CD14-positive monocyte (primary cell): ENCODE data around the gene TMEM60. TPM values are rescaled to one million over a fixed set of nuclear protein-coding genes. Genes with fewer than 3 reads are reported as not detected.

ENCODE experiments used
- DNase-seq, 3 donors: peaks; one replicate each; pipeline ENCODE4 v3.0.0-alpha.2; 2011 to 2022
- H2AFZ ChIP-seq: 2 replicates; pipeline ENCODE4 v1.6.0; 2012; ENCODE audit warnings: mild to moderate bottlenecking, low read depth, low read length, inconsistent platforms; ENCODE audit not compliant: insufficient read depth, poor library complexity, severe bottlenecking
- H3K27ac ChIP-seq, 2 donors: 1 replicate in 1 of 2; 2 replicates in 1 of 2; pipeline ENCODE4 v1.5.1; 2012 to 2013; ENCODE audit warnings: low read length in 2 of 2, control low read depth in 1 of 2, inconsistent platforms in 1 of 2, low read depth in 1 of 2, mild to moderate bottlenecking in 1 of 2
- H3K27me3 ChIP-seq, 2 donors: one replicate each; pipeline versions ENCODE4 v1.6.0 to v1.6.1; 2011 to 2013; ENCODE audit warnings: low read length in 2 of 2; ENCODE audit not compliant: control insufficient read depth in 2 of 2, insufficient read depth in 2 of 2
- H3K36me3 ChIP-seq, 2 donors: replicated peaks in 1 of 2; 1 replicate in 1 of 2; 2 replicates in 1 of 2; pipeline versions ENCODE4 v1.5.1 to v1.6.1; 2012 to 2013; ENCODE audit warnings: low read length in 2 of 2, control low read depth in 1 of 2, inconsistent platforms in 1 of 2, mild to moderate bottlenecking in 1 of 2; ENCODE audit not compliant: insufficient read depth in 2 of 2, control insufficient read depth in 1 of 2
- H3K4me1 ChIP-seq, 2 donors: 1 replicate in 1 of 2; 2 replicates in 1 of 2; pipeline versions ENCODE4 v1.5.1 to v1.6.1; 2012 to 2013; ENCODE audit warnings: low read length in 2 of 2, control low read depth in 1 of 2, inconsistent platforms in 1 of 2, mild to moderate bottlenecking in 1 of 2, moderate library complexity in 1 of 2; ENCODE audit not compliant: insufficient read depth in 2 of 2, control insufficient read depth in 1 of 2
- H3K4me2 ChIP-seq: replicated peaks from 2 replicates; pipeline ENCODE3; 2012; ENCODE audit warnings: low read length, moderate library complexity, mild to moderate bottlenecking; ENCODE audit not compliant: poor library complexity, severe bottlenecking; ENCODE audit errors: extremely low read depth
- H3K4me3 ChIP-seq, 3 experiments: fragments of 200-600 bp in 1 of 3; sonication (generic) in 1 of 3; replicated peaks in 1 of 3; 1 replicate in 2 of 3; 2 replicates in 1 of 3; pipeline ENCODE4 v1.5.1; 2011 to 2013; ENCODE audit warnings: low read length in 3 of 3, mild to moderate bottlenecking in 3 of 3, control low read depth in 2 of 3, low read depth in 2 of 3, inconsistent platforms in 1 of 3, moderate library complexity in 1 of 3
- H3K79me2 ChIP-seq: 2 replicates; pipeline ENCODE4 v1.6.0; 2012; ENCODE audit warnings: mild to moderate bottlenecking, control low read depth, inconsistent platforms, low read length, moderate library complexity; ENCODE audit not compliant: insufficient read depth
- H3K9ac ChIP-seq: 2 replicates; pipeline ENCODE4 v1.6.0; 2017; ENCODE audit warnings: low read length, mild to moderate bottlenecking; ENCODE audit not compliant: insufficient read depth, poor library complexity, severe bottlenecking
- H3K9me3 ChIP-seq, 2 donors: replicated peaks in 1 of 2; 1 replicate in 1 of 2; 2 replicates in 1 of 2; pipeline versions ENCODE4 v1.5.1 to v1.6.1; 2012 to 2013; ENCODE audit warnings: low read length in 2 of 2, control low read depth in 1 of 2; ENCODE audit not compliant: control insufficient read depth in 1 of 2, insufficient read depth in 1 of 2
- H4K20me1 ChIP-seq: 2 replicates; pipeline ENCODE4 v1.6.0; 2012; ENCODE audit warnings: mild to moderate bottlenecking, low read length, control low read depth, moderate library complexity; ENCODE audit not compliant: insufficient read depth
- H3K27ac Mint-ChIP-seq, 7 donors: one replicate each; pipeline ENCODE4 v1.8.0; 2020; ENCODE audit warnings: mild to moderate bottlenecking in 7 of 7, mixed read lengths in 7 of 7, moderate library complexity in 6 of 7, inconsistent platforms in 2 of 7
- H3K27me3 Mint-ChIP-seq, 3 donors: one replicate each; pipeline ENCODE4 v1.8.0; 2021 to 2022; ENCODE audit warnings: low read depth in 3 of 3, mild to moderate bottlenecking in 3 of 3, mixed read lengths in 3 of 3, moderate library complexity in 3 of 3, inconsistent platforms in 1 of 3
- H3K36me3 Mint-ChIP-seq, 2 donors: one replicate each; pipeline ENCODE4 v1.8.0; 2020; ENCODE audit warnings: mixed read lengths in 2 of 2, inconsistent platforms in 1 of 2, mild to moderate bottlenecking in 1 of 2
- H3K4me1 Mint-ChIP-seq: one replicate; pipeline ENCODE4 v1.8.0; 2020; ENCODE audit warnings: mild to moderate bottlenecking, mixed read lengths
- H3K4me3 Mint-ChIP-seq, 2 donors: one replicate each; pipeline ENCODE4 v1.8.0; 2020; ENCODE audit warnings: mild to moderate bottlenecking in 2 of 2, mixed read lengths in 2 of 2, moderate library complexity in 1 of 2
- H3K9me3 Mint-ChIP-seq, 7 donors: one replicate each; pipeline ENCODE4 v1.8.0; 2020 to 2022; ENCODE audit warnings: mixed read lengths in 7 of 7, mild to moderate bottlenecking in 6 of 7, moderate library complexity in 6 of 7, inconsistent platforms in 2 of 7
- WGBS: methylation state at CpG from one replicate; pipeline ENCODE4 v1.1.5; 2013; ENCODE audit warnings: missing lambda C conversion rate; ENCODE audit not compliant: insufficient coverage; 5-methylcytosine and 5-hydroxymethylcytosine counted together
- intact Hi-C, 2 donors: fragments of 100-400 bp; cut with micrococcal nuclease; formaldehyde crosslinking; loops; one replicate each; pipeline versions ENCODE4 v1.15.0 to v1.15.1; 2023
- polyA plus RNA-seq, 3 donors: library from polyadenylated mRNA; depleted of rRNA in 1 of 3; unstranded in 2 of 3; stranded (reverse) in 1 of 3; fragments of 300-500 nt in 2 of 3; fragments of >200 nt in 1 of 3; fragmentation: Illumina TruSeq in 2 of 3; gene quantifications; 1 replicate in 2 of 3; 2 replicates in 1 of 3; pipeline ENCODE4 v1.2.3, GENCODE V29; 2012 to 2021
- TF ChIP-seq, protein P1 (sequence below): fragments of 200-600 bp; IDR thresholded peaks from one replicate; pipeline ENCODE4 v1.8.0; 2022; ENCODE audit warnings: antibody characterized with exemption, mild to moderate bottlenecking

TMEM60 gene
- polyA plus RNA-seq, 3 donors: 5.5 to 27.6 (median 25.6) TPM

DNA sequence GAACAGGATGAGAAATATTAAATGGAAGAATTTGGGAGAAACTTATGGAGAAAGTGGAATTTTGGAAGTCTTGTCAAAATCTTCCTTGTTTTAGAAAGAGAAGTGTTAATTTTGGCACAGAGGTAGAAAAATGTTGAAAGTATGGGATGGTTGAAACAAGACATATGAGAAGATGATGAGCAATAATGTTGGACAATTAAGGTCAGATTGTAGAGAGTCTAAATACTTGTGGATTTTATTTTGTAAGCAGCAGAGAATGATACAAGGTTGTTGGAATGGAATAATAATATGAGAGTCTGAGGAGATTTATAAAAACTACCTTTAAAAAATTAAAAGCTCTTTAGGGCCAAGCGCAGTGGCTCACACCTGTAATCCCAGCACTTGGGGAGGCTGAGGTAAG lies 34.9 kb upstream of the TMEM60 start:
- Histone ChIP-seq H3K79me2 (peaks cover 66% of the 10 kb centered on the region), H3K4me1 (peaks cover 12 to 14% of the 10 kb centered on the region in 2 donors), H3K36me3 (no peaks in the 10 kb centered on the region), H4K20me1 (peaks cover 6% of the 10 kb centered on the region), H3K9me3 (no peaks in the 10 kb centered on the region), H2AFZ (no peak overlapping the region), H3K4me2 (no peak overlapping the region), H3K27ac (no peak overlapping the region), H3K27me3 (no peaks in the 10 kb centered on the region), H3K9ac (no peak overlapping the region), H3K4me3 (no peak overlapping the region)
- Mint-ChIP-seq H3K36me3 (peaks cover 4 to 7% of the 10 kb centered on the region in 2 donors), H3K4me1 (peaks cover 20% of the 10 kb centered on the region), H3K9me3 (peaks cover 0 to 5% (median 0%) of the 10 kb centered on the region in 7 donors), H3K27ac (peak overlapping the region in 1 of 7 donors; percentile 18), H3K4me3 (no peak overlapping the region), H3K27me3 (no peaks in the 10 kb centered on the region)
- TF ChIP-seq, protein P1, sequence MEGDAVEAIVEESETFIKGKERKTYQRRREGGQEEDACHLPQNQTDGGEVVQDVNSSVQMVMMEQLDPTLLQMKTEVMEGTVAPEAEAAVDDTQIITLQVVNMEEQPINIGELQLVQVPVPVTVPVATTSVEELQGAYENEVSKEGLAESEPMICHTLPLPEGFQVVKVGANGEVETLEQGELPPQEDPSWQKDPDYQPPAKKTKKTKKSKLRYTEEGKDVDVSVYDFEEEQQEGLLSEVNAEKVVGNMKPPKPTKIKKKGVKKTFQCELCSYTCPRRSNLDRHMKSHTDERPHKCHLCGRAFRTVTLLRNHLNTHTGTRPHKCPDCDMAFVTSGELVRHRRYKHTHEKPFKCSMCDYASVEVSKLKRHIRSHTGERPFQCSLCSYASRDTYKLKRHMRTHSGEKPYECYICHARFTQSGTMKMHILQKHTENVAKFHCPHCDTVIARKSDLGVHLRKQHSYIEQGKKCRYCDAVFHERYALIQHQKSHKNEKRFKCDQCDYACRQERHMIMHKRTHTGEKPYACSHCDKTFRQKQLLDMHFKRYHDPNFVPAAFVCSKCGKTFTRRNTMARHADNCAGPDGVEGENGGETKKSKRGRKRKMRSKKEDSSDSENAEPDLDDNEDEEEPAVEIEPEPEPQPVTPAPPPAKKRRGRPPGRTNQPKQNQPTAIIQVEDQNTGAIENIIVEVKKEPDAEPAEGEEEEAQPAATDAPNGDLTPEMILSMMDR: no peak
- intact Hi-C loops: no loop called here
- WGBS: no CpG with 5 or more reads among the region's 1 CpG
- DNase-seq: no peak

DNA sequence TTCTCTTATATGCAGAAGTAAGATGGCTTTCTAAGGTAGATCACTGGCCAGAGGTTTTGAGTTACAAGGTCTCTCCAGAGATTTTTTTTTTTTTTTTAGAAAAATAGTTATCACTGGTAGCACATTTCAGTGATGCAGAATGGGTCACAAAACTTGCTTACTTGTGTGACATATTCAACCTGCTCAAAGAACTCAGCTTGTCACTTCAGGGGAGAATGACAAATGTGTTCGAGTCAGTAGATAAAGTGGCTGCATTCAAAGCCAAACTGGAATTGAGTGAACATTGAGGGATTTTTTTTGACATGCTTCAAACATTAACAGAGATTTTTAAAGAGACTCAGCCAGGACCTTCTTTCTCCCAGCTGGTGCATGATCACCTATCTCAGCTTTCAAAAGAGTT lies 33.7 kb upstream of the TMEM60 start:
- TF ChIP-seq, protein P1: no peak
- no peak for DNase-seq
- H3K4me3 Mint-ChIP-seq: no peak overlapping the region
- Histone ChIP-seq H3K4me1 (peaks cover 12 to 14% of the 10 kb centered on the region in 2 donors), H3K27me3 (no peaks in the 10 kb centered on the region), H3K79me2 (peaks cover 66% of the 10 kb centered on the region), H3K4me3 (no peak overlapping the region), H3K9me3 (no peaks in the 10 kb centered on the region), H3K4me2 (no peak overlapping the region), H3K27ac (no peak overlapping the region), H4K20me1 (peaks cover 6% of the 10 kb centered on the region), H3K9ac (no peak overlapping the region), H2AFZ (no peak overlapping the region), H3K36me3 (no peaks in the 10 kb centered on the region)
- peaks cover 4 to 7% of the 10 kb centered on the region in 2 donors for H3K36me3 Mint-ChIP-seq
- no peak overlapping the region for H3K27ac Mint-ChIP-seq
- H3K9me3 Mint-ChIP-seq: peaks cover 0 to 5% (median 0%) of the 10 kb centered on the region in 7 donors
- WGBS: no CpG with 5 or more reads among the region's 1 CpG
- intact Hi-C loops: no loop called here
- H3K27me3 Mint-ChIP-seq: no peaks in the 10 kb centered on the region
- H3K4me1 Mint-ChIP-seq: peaks cover 24% of the 10 kb centered on the region
